Peyer's patch (tissue), 4 donors: Measurements from ENCODE around the gene HACD3.

Experiments used
- CTCF ChIP-seq, 6 experiments: fragments of 450-650 bp in 4 of 6; fragments of 200-600 bp in 2 of 6; sonication (generic) in 1 of 6; IDR thresholded peaks; one replicate each; pipeline ENCODE4 v1.5.1; 2017 to 2019; ENCODE audit warnings: antibody characterized with exemption in 6 of 6, mild to moderate bottlenecking in 3 of 6, moderate library complexity in 1 of 6
- POLR2A ChIP-seq, 2 donors: fragments of 450-650 bp; IDR thresholded peaks; one replicate each; pipeline ENCODE4 v1.5.1; 2017; ENCODE audit warnings: antibody characterized with exemption in 2 of 2, mild to moderate bottlenecking in 2 of 2, moderate library complexity in 2 of 2

- no peak for TF ChIP-seq CTCF (IDR thresholded peaks at IDR 0.05)
- TF ChIP-seq POLR2A (IDR thresholded peaks at IDR 0.05), result no peak
Measured at GRCh38 chr15:65611888-65612615, 81.8 kb downstream of the HACD3 start.
